ENCODE data around the gene ARHGAP6.
"Not testable (repeated sequence)": the region's sequence is repeated elsewhere in the genome, so short reads cannot be mapped to it uniquely, and the experiment has no call there.

Gene ARHGAP6

DNA sequence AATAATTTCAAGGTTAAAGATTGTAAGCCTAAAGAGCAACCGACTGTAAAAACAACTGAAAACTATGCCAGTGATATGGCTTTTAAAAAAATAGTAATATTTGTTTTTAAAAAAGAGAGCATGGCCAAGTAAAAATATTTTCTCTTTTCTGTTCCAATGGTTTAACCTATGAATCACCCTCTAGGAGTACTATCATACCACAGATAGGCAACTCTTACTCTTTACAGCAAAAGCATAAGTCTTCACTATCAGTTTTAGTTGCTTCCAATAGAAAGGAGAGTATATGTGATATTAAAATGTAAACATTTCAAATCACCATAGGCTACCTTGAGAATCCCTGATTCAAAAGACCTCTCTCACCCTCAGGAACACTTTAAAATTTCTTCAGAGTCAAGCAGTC is 269.9 kb downstream of the ARHGAP6 start:
- DNase-seq (ENCODE audit: low read depth in 2 of 2), result no peak

DNA sequence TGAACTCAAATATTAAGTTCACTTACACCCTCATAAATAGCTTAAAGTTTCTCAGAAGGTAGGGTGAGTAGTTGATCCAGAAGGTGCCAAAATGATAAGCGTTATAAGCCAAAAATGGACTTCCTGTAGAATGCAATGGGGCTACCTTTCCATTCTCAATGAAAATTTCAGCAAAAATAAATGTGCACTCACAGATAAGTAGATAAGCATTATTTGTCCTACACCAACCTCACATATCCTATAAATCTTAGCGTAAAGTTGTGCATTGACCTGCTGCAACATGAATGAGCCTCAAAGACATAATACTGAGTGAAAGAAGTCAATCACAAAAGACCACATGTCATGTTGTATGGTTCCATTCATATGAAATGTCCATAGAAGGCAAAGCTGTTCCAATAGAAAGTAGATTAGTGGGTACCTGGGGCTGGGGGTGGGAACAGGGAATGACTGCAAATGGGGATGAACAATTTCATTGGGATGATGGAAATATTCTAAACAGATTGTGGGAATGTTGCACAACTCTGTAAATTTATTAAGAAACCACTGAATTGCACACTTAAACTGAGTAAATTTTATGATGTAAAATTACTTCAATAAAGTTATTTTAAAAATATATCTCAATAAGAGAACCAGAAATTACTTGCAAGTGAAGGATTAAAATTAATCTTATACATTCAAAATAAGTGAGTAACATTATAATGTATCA is 271.6 kb downstream of the ARHGAP6 start:
- DNase-seq (ENCODE audit: low read depth in 2 of 2), result no peak

DNA sequence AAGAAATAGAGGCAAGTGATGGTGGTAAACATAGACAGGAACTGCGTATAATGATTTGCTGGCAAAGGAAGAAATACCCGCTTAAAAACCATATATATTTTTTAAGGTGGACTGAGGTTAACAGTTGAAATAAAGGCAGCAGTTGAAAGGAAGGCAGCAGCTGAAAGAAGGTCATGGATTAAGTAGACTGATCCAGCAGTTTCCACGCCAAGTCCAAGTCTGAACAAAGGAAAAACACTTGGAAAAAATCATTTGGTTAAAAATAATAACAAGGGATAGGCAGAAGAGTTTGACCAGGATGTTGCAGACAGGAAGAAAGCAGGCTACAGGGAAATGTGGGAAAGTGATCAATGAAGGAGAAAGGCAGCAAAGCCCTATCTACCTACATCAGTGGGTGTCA is 278.9 kb downstream of the ARHGAP6 start:
- DNase-seq (ENCODE audit: low read depth in 2 of 2), result no peak

DNA sequence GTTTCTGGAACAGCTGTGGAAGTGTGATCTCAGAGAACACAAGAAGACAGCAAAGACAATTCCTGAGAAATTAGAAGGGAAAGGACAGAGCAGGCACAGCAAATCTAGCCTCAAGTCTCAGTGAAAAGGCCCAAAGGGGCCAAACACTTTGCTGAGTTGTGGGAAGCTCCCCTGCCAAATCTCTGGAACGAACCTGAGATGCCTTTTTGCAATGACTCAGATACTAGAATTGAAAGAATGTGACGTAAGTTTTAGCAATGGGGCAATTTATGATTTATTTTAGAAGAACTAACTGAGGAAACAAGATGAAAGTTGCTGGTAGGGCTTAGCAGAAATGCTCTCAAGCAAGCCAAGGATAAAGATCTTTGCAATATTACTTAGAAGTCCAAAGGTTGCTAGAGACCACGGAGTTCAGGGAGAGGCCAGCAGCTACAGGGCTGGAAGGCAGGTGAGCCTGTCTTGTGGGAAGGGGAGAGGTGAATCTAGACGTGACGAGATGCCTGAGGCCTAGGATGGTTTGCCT is 279.7 kb downstream of the ARHGAP6 start:
- no peak for DNase-seq (ENCODE audit: low read depth in 2 of 2)

DNA sequence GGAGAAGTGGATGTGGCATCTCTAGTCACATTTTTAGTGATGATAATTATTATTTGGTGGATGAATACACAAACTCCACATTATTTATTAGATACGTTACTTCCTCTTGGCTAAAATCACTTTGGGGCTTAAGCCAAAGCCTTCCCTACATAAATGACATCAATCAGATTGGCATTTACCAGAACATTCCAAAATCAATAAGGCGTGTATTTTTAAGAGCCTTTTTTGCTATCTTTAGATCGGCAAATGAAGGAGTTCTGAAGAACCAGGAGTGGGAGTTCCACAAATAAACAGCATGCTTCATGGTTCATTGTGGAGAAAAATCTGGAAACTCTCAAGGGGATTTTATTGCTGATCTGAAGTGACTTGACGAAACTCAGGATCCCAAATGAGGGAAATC is 282.8 kb downstream of the ARHGAP6 start:
- no peak for DNase-seq (ENCODE audit: low read depth in 2 of 2)

DNA sequence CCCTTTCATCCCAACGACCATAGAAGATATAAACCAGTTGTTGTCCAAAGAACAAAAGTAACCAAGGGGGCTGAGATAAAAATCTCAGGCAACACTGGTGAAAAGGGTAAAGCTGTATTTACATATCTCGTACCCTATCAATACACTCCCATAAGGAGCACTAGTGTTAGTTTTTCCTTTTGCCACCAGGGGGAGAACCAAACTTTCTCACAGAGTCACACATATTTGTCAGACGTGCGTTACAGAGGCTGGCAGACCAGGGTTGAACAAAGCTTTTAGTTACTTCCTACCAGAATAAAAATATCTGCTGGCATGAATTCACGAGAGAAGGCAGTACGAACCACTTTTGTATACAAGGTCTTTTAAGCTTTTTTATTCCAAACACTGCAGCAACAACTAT is 284.3 kb downstream of the ARHGAP6 start:
- no peak for DNase-seq (ENCODE audit: low read depth in 2 of 2)

DNA sequence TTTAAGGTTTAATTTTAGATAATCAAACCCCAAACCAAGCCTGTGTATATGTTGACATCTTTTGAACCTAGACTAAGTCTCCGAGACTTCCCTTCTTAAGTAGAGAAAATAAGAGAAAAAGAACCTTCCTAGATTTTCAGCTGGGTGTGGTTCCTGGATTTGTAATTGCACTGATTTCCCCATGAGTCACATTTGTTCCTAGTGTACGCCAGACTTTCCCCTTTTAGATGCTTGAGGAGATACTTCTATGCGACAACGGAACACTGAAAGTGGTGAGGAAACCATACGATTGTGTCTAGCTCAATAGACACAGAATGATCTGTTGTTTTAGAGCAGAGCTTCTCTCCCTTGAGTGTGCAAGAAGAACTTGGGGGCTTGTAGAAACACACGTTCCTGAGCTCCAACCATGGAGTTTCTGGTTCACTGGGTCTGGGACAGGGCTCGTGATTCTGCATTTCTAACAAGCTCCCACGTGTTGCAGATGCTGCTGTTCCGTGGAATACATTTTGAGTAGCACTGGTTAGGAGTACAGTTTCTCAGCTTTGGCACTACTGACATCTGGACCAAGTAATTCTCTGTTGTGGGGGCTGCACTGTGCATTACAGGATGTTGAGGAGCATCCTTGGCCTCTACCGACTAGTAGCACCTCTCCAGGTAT is 285.4 kb downstream of the ARHGAP6 start:
- no peak for DNase-seq (ENCODE audit: low read depth in 2 of 2)

DNA sequence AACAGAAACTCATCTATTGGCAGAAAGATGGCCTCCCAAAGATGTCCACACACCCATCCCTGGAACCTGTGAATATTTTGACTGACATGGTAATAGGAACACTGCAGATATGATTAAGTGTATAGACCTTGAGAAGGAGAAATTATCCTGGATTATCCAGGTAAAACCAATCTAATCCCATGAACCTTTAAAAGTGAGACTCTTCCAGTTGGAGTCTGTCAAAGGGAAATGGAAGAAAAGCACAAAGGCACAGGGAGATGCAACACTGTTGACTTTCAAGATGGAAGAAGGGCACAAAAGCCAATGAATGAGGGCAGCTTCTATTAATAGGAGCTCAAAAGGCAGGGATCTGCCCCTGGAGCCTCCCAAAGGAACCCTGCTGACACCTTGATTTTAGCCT is 289.6 kb downstream of the ARHGAP6 start:
- no peak for DNase-seq (ENCODE audit: low read depth in 2 of 2)

DNA sequence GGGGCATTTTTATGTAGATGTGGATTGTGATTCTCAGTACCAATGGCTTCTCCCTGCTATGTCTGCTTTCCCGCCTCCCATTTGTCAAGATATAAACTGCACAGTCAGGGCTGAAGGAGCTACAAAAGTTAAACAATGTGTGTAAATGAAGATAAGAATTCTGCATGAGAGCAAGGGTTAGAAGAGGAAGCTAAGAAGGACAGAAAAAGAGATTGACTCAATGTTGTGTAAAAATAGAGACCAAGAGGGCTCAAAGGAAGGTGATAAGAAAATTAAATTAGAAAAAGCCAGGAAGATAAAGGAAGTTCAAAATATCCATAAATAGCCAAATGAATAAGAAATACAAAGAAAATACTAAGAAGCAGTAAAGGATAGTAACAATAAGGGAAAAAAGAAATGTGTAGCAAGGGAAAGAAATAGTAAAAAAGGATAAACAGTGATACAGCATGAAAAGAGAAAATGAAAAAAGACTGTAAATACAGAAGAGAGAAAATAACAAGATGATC is 290.1 kb downstream of the ARHGAP6 start:
- DNase-seq (ENCODE audit: low read depth in 2 of 2), result no peak

DNA sequence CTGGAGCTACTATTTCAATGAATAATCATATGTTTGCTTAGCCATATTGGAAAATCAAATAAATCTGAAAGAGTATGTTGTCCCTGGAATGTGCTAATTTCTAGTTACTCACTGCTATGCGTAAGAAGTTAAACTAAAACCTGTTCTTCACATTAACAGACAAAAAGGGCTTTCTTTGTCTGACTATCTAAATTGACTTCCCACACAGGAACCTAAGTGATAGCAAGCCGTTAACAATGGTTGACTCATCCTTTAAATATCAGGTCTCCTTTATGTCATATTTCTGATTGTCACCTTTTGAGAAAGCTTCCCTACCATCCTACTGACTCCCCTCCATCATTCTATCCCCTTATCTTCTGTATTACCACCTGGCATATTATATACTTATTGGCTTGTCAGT is 291.1 kb downstream of the ARHGAP6 start:
- no peak for DNase-seq (ENCODE audit: low read depth in 2 of 2)

DNA sequence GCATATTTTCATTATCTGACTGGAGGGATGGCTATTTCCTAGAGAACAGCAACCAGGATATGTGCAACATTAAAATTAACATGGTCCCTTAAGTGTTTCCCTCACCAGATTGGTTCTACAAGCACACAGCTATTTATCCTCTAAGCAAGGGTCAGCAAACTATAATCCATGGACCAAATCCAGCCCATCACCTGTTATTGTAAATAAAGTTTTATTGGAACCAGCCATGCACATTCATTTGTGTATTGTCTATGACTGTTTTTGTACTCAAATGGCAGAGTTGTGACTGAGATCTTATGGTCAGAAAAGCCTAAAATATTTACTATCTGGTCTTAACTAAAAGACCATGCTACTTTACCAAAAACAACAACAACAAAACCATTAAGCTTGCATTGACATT is 294.6 kb downstream of the ARHGAP6 start:
- no peak for DNase-seq (ENCODE audit: low read depth in 2 of 2)

DNA sequence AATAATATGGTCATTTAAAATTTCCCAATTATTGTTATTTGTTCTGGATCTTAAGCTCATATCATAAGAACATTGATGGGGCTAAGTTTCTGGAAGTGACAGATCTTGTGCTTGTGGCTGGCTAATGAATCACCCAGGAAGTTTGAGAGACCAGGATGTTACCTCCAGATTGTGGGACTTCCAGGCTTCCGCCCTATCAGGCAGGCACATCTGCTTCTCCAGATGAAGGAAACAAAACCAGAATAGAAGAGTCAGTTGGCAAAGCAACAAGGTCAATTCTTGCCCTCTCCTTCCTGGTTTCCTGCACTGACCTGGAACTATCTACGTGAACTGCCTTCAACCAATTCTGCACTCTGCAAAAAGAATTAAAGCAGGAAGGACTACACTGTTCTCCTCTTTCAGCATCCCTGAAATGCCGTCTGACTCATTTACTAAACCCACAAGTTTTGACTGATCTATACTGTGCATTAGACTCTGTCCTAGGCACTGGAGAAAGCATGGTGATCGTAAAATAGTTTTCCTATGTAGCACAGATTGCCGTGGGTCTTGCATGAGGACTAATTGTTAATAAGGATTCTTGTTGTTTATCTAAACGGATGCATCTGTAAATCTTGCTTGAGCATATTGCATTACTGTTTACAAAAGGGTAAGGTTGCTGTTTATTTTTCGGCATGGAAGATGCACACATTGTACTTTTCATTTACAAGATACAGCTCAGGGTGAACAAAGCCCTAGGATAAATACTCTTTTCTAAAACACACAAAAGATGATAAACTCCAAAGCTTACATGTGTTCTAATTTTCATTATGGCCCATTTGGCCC is 297.9 kb downstream of the ARHGAP6 start:
- DNase-seq (ENCODE audit: low read depth in 2 of 2), result no peak

DNA sequence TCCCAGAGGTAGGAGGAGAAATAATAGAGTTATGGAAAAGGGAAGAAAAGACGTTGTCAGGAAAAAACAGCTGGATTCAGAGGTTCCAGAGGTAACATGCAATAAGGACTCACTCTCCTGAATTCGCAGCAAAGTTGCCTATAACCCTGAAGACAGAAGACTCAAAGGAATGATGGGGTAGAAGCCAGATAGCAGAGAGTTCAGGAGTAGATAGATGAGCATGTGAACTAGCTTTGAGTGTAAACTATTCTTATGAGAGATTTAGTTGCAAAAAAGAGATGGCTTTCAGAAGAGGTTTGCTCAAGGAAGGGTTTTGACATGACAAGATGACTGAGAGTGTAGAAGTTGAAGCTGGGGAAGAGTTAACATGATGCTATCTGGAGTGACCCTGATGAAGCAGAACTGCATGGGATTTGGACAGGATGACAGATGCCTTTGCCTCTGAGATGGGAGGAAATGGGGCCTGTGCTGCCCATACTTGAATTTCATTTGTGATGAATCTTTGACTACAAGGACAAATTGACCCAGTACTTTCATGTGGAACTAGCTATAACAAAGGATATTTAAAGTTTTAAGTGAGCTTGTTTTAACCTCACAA is 298.6 kb downstream of the ARHGAP6 start:
- DNase-seq (ENCODE audit: low read depth in 2 of 2), result no peak

DNA sequence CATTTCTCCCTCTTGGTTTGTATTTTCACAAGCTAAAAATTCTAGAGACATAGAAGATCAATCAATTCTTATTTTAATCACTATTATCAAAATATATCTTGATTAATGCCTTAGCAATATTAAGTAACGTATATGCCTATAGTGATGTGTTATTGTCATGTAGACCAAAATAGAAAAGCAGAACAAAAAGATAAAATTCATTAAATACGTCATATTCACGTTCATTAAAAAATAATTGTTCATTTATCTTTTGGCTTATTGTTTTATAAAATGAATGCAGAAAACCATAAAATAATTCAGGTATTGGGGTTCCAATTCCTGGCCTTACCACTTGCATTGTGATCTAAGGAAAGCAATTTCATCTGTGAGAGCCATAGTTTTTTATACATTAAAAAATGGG is 300.3 kb downstream of the ARHGAP6 start:
- no peak for DNase-seq (ENCODE audit: low read depth in 2 of 2)

DNA sequence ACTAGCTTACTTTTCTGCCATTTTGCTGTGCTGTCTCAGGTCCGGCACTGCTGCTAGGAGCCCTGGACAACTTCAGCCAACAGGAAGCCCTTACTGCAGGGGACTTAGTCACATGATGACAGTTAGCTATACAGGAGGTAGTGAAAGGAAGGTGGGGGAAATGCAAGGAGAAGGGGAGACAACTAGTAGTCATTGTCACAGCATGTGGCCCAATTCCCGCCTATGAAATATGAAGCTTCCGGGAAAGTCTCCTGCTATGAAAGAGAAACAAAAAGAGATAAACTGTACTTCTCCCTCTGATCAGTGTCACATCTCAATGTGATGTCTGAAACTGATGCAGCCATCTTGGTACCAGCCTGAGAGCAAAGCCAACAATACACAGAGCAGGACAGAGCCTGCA is 300.9 kb downstream of the ARHGAP6 start:
- DNase-seq (ENCODE audit: low read depth in 2 of 2), result no peak

DNA sequence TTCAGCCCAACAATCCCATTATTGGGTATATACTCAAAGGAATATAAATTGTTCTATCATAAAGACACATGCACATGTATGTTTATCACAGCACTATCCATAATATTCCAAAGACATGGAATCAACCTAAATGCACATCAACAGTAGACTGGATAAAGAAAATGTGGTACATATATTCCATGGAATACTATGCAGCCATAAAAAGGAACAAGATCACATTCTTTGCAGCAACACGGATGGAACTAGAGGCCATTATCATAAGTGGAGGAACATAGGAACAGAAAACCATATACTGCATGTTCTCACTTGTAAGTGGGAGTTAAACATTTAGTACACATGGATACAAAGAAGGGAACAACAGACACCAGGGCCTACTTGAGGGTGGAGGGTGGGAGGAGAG is 301.9 kb downstream of the ARHGAP6 start:
- not testable (repeated sequence) for DNase-seq (ENCODE audit: low read depth in 2 of 2)

DNA sequence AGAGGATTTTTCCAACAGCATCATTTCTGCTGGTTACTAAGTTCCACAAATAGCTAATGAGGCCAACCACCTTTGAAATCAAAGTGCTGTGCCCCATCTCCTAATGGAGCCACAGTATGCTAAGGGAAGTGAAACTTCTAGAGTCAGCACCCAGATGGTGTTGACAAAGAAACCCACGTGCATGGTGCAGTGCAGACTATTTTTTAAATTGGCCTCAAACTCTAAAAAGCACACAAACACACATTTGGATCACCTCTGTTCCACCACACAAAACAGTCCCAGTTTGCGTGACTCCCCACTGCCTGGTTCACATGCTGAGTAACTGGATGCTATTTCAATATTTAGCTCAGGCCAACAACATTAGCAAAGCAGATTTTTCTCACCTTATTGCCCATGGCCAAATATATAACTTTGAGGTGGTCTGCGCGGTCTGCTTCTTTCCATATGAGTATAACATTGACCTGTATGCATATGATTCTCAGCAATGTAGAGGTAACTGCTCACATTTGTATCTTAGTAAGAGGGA is 302.6 kb downstream of the ARHGAP6 start:
- no peak for DNase-seq (ENCODE audit: low read depth in 2 of 2)

DNA sequence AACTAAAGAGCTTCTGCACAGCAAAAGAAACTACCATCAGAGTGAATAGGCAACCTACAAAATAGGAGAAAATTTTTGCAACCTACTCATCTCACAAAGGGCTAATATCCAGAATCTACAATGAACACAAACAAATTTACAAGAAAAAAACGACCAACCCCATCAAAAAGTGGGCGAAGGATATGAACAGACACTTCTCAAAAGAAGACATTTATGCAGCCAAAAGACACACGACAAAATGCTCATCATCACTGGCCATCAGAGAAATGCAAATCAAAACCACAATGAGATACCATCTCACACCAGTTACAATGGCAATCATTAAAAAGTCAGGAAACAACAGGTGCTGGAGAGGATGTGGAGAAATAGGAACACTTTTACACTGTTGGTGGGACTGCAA is 304.1 kb downstream of the ARHGAP6 start:
- not testable (repeated sequence) for DNase-seq (ENCODE audit: low read depth in 2 of 2)

DNA sequence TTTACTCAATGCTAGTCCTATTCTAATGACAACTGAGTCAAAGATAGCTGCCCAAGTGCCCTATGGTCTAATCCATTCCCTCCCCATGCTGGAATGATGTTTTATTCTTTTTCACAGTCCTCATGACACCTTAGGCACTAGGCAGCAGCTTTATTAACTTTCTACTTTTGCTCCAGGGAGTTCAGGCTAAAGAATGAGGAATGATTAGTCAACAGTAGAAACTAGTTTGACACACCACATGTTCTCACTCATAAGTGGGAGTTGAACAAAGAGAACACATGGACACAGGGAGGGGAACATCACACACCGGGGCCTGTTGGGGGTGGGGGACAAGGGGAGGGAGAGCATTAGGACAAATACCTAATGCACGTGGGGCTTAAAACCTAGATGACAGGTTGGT is 309.8 kb downstream of the ARHGAP6 start:
- DNase-seq (ENCODE audit: low read depth in 2 of 2), result not testable (repeated sequence)

DNA sequence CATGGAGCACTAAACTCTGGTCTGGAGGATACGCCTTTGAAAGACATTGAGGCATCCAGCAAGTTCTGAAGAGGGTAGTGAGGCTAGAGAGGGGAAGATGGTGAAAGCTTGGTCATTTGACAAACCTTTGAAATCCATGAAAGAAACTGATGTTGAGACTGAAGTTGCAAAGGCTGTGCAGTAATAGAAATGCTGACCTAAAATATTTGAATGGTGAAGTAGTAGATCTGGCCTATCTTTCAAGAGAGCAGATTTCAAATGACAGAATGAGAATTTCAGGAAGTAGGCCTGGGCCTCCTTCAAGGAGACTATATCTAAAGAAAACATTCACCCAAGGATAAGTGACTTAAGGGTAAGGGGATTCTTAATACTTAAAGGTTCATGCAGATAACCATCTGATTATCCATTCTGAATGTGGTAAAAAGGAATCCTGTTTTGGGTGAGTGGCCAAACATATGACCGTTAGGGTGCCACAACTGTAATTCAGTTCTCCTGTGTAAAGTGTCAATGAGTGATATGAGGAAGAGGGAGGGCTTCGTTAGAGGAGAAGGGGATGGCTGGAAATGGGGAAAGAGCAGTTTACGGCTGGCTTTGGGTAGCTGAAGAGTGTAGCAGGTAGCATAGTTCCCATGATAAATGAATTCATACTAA is 310.3 kb downstream of the ARHGAP6 start:
- DNase-seq (ENCODE audit: low read depth in 2 of 2), result no peak

DNA sequence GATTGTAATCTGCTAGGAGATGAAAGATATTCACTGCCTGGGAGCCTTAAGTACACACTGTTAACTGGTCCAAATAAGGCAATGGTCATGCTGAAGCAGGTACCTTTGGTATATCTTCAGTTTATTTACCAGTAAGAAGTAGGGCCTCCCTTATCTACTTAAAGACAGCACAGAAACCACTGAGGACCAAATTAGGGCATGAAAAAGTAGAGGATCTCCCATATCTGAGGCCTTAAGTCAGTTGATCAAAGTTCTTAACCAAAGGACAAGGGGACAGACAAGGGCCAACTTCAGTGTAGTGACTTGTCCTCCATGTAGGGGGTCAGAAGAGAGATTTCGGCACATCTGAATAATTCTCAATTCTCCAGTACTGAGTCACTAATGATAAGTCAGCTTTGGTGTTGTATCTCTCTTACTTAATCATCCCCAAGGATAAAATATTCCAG is 313.4 kb downstream of the ARHGAP6 start:
- no peak for DNase-seq (ENCODE audit: low read depth in 2 of 2)

Measured in stimulated activated CD4-positive, alpha-beta T cell treated with anti-CD3 and anti-CD28 coated beads, Interleukin-1b, Interleukin-23, amount 100 ng/mL, for 4 hours (primary cell).